H1 (cell line): Measurements from ENCODE around the gene SASH3. TPM values are rescaled to one million over a fixed set of nuclear protein-coding genes. Genes with fewer than 3 reads are reported as not detected.

Experiments
- HDAC6 ChIP-seq: IDR thresholded peaks from one replicate; pipeline ENCODE4 v1.7.1; 2012; ENCODE audit warnings: low read depth, mild to moderate bottlenecking, inconsistent platforms, low read length, moderate library complexity
- KDM1A ChIP-seq: fragments of 200-600, 300-600 bp; sonication (generic); IDR thresholded peaks from 2 replicates; pipeline ENCODE4 v1.7.1; 2016; ENCODE audit warnings: mild to moderate bottlenecking, low read length, borderline replicate concordance
- RNF2 ChIP-seq: fragments of 200-900, 300-1000 bp; sonication (generic); IDR thresholded peaks from 2 replicates; pipeline ENCODE4 v1.7.1; 2016; ENCODE audit warnings: borderline replicate concordance, low read depth, mild to moderate bottlenecking, antibody characterized with exemption, low read length; ENCODE audit not compliant: poor library complexity, severe bottlenecking; ENCODE audit errors: missing control alignments
- RXRA ChIP-seq: IDR thresholded peaks from 2 replicates; pipeline ENCODE4 v1.6.1; 2011; ENCODE audit warnings: low read depth, mild to moderate bottlenecking, low read length, moderate library complexity; ENCODE audit not compliant: insufficient read depth
- SP2 ChIP-seq: IDR thresholded peaks from 2 replicates; pipeline ENCODE4 v1.6.1; 2012; ENCODE audit warnings: mild to moderate bottlenecking, low read length, inconsistent platforms
- polyA plus RNA-seq, 7 experiments: library from polyadenylated mRNA; depleted of rRNA in 3 of 7; stranded (reverse) in 5 of 7; unstranded in 2 of 7; fragments of >200 nt in 5 of 7; fragments of 200-250 nt in 2 of 7; gene quantifications; 1 replicate in 5 of 7; 2 replicates in 1 of 7; 4 replicates in 1 of 7; pipeline versions ENCODE4 v1.2.1 to v1.2.3, GENCODE V29; 2011 to 2013; ENCODE audit warnings: missing spikeins in 2 of 7, mixed read lengths in 2 of 7
- total RNA-seq: library from RNA; stranded (reverse); fragmentation: NEBNext Ultra II Directional; extraction: Animal tissue kit (Norgen Biotek cat#: 25700); gene quantifications from 2 replicates; pipeline ENCODE4 v1.2.1, GENCODE V29; 2021

The SASH3 gene
- total and polyA plus RNA-seq, 2 of the 8 experiments (the other 6 are each of a cell fraction or from before 2014, with no cell fraction given) = not detected

GRCh38 chrX:129781680-129782495 is 2.1 kb downstream of the SASH3 start (continued):
- TF ChIP-seq SP2 (no peak), RXRA (no peak), HDAC6 (no peak), KDM1A (no peak), RNF2 (no peak)
